A549 (cell line): ENCODE results near the gene ABCC4. TPM values are rescaled to one million over a fixed set of nuclear protein-coding genes. Genes with fewer than 3 reads are reported as not detected.
"Not testable (repeated sequence)": the region's sequence is repeated elsewhere in the genome, so short reads cannot be mapped to it uniquely, and the experiment has no call there.

Source experiments
- ATAC-seq, 2 experiments: fragments of 200-7000 bp in 1 of 2; fragments of >200 bp in 1 of 2; cut with Nextera tagmentation in 1 of 2; cut with Tn5 transposase in 1 of 2; 3 replicates each; pipeline versions ENCODE4 v1.8.0 to v1.9.1; 2018 to 2020; ENCODE audit warnings: mild to moderate bottlenecking in 1 of 2, moderate library complexity in 1 of 2
- CTCF ChIA-PET: fragments of 300-600 bp; sonication (Branson Sonifier 250); formaldehyde crosslinking; extraction: SDS; loops from one replicate; lab custom pipeline; 2021; ENCODE audit warnings: antibody characterized with exemption, inconsistent platforms; lab: Yijun Ruan, JAX
- POLR2A ChIA-PET: fragments of 350-600 bp; formaldehyde crosslinking; extraction: SDS; loops from one replicate; lab custom pipeline; 2021; ENCODE audit warnings: antibody characterized with exemption, inconsistent platforms; lab: Yijun Ruan, JAX
- DNase-seq, 2 experiments: peaks; one replicate each; pipeline versions ENCODE4 v3.0.0 to v3.0.0-alpha.2; 2011 to 2016; ENCODE audit warnings: low read depth in 1 of 2, low spot score in 1 of 2
- FAIRE-seq: peaks from 2 replicates; lab custom pipeline; 2011; peaks lifted over from hg19 to GRCh38; lab: Jason Lieb, UNC
- H3K27ac ChIP-seq, 2 experiments: fragments of >200 bp; sonication (Bioruptor Twin); formaldehyde crosslinking; 3 replicates each; pipeline ENCODE4 v1.5.1; 2016 to 2017
- H3K4me1 ChIP-seq: fragments of >200 bp; sonication (Bioruptor Twin); formaldehyde crosslinking; 3 replicates; pipeline ENCODE4 v1.6.1; 2016
- H3K4me2 ChIP-seq: fragments of >200 bp; sonication (Bioruptor Twin); formaldehyde crosslinking; 3 replicates; pipeline ENCODE4 v1.6.1; 2016
- H3K4me3 ChIP-seq: fragments of >200 bp; sonication (Bioruptor Twin); formaldehyde crosslinking; 3 replicates; pipeline ENCODE4 v1.5.1; 2016
- H3K9me3 ChIP-seq: fragments of >200 bp; sonication (Bioruptor Twin); formaldehyde crosslinking; 3 replicates; pipeline ENCODE4 v1.6.1; 2016
- CBX2 ChIP-seq: fragments of 200-600 bp; sonication (generic); IDR thresholded peaks from 2 replicates; pipeline ENCODE4 v1.6.1; 2016; ENCODE audit warnings: low read depth, mild to moderate bottlenecking, borderline replicate concordance
- CHD4 ChIP-seq: fragments of 200-600 bp; sonication (generic); IDR thresholded peaks from 2 replicates; pipeline ENCODE4 v1.6.1; 2016; ENCODE audit warnings: antibody characterized with exemption, mild to moderate bottlenecking, borderline replicate concordance
- EP300 ChIP-seq, 2 experiments: fragments of >200 bp; sonication (Bioruptor Twin); formaldehyde crosslinking; IDR thresholded peaks; 2 replicates in 1 of 2; 3 replicates in 1 of 2; pipeline ENCODE4 v1.6.1; 2016 to 2017
- ESRRA ChIP-seq: fragments of 150-350 bp; IDR thresholded peaks from 2 replicates; pipeline ENCODE4 v1.6.1; 2014; ENCODE audit warnings: mild to moderate bottlenecking, low read length, borderline replicate concordance
- FOSB ChIP-seq: fragments of 250-450 bp; sonication (Bioruptor Pico); IDR thresholded peaks from 2 replicates; pipeline ENCODE4 v1.5.0; 2020; ENCODE audit warnings: mild to moderate bottlenecking, moderate library complexity
- FOSL2 ChIP-seq, 2 experiments: fragments of 450-650 bp in 1 of 2; fragments of >200 bp in 1 of 2; sonication (Bioruptor Twin) in 1 of 2; formaldehyde crosslinking; IDR thresholded peaks; 2 replicates each; pipeline versions ENCODE4 v1.5.0 to v1.6.1; 2016 to 2020; ENCODE audit warnings: mild to moderate bottlenecking in 1 of 2, moderate library complexity in 1 of 2
- HOXB13 ChIP-seq: fragments of 250-450 bp; sonication (Bioruptor Pico); IDR thresholded peaks from 2 replicates; pipeline ENCODE4 v1.5.0; 2020; ENCODE audit warnings: low read depth, mild to moderate bottlenecking, moderate library complexity
- JUNB ChIP-seq: fragments of >200 bp; sonication (Bioruptor Twin); formaldehyde crosslinking; IDR thresholded peaks from 2 replicates; pipeline ENCODE4 v1.6.1; 2016
- KDM1A ChIP-seq: fragments of 200-600 bp; sonication (generic); IDR thresholded peaks from 2 replicates; pipeline ENCODE4 v1.6.1; 2016; ENCODE audit warnings: low read depth, mild to moderate bottlenecking
- PHF8 ChIP-seq: fragments of 200-600 bp; sonication (generic); IDR thresholded peaks from 2 replicates; pipeline ENCODE4 v1.6.1; 2016; ENCODE audit warnings: low read depth, mild to moderate bottlenecking, antibody characterized with exemption, moderate library complexity, borderline replicate concordance
- POLR2A ChIP-seq: IDR thresholded peaks from 2 replicates; pipeline ENCODE4 v1.6.1; 2012; ENCODE audit warnings: mild to moderate bottlenecking, low read length
- RARB ChIP-seq: fragments of 250-450 bp; sonication (Bioruptor Pico); IDR thresholded peaks from 2 replicates; pipeline ENCODE4 v1.8.0; 2021; ENCODE audit warnings: mild to moderate bottlenecking, moderate library complexity
- SMC3 ChIP-seq: fragments of >200 bp; sonication (Bioruptor Twin); formaldehyde crosslinking; IDR thresholded peaks from 3 replicates; pipeline ENCODE4 v1.6.1; 2018; ENCODE audit warnings: inconsistent platforms
- TFCP2L1 ChIP-seq: fragments of 250-450 bp; sonication (Bioruptor Pico); IDR thresholded peaks from 2 replicates; pipeline ENCODE4 v1.5.0; 2021; ENCODE audit warnings: mild to moderate bottlenecking
- ZC3H11A ChIP-seq: fragments of 450-650 bp; IDR thresholded peaks from 2 replicates; pipeline ENCODE4 v1.6.1; 2014; ENCODE audit warnings: antibody characterized with exemption, mild to moderate bottlenecking
- WGBS: methylation state at CpG from one replicate; pipeline ENCODE4 v1.1.6; 2017; ENCODE audit errors: missing lambda C conversion rate; 5-methylcytosine and 5-hydroxymethylcytosine counted together
- polyA plus RNA-seq, 4 experiments: library from polyadenylated mRNA; depleted of rRNA in 3 of 4; stranded (reverse); fragments of >200 nt; fragmentation: RNase III in 1 of 4; extraction: RNeasy Plus Mini Kit Qiagen cat#74134 plus additional on column Dnase treatment in 1 of 4; gene quantifications; 2 replicates in 3 of 4; 3 replicates in 1 of 4; pipeline ENCODE4 v1.2.3, GENCODE V29; 2011 to 2017
- TF ChIP-seq, protein P1 (sequence below): IDR thresholded peaks from 2 replicates; pipeline ENCODE4 v1.6.1; 2012
- TF ChIP-seq, protein P2 (sequence below): IDR thresholded peaks from 2 replicates; pipeline ENCODE4 v1.6.1; 2012; ENCODE audit warnings: low read depth, borderline replicate concordance
- TF ChIP-seq, protein P3 (sequence below): fragments of >200 bp; sonication (Bioruptor Twin); formaldehyde crosslinking; IDR thresholded peaks from 2 replicates; pipeline ENCODE4 v1.6.1; 2016
- TF ChIP-seq, protein P4 (sequence below): fragments of 250-450 bp; sonication (Bioruptor Pico); IDR thresholded peaks from 2 replicates; pipeline ENCODE4 v1.5.0; 2021; ENCODE audit warnings: mild to moderate bottlenecking, moderate library complexity, borderline replicate concordance

ABCC4 gene
- polyA plus RNA-seq, 2 of the 4 experiments (the other 2 are of a cell fraction): 23.5 to 56.2 TPM

DNA sequence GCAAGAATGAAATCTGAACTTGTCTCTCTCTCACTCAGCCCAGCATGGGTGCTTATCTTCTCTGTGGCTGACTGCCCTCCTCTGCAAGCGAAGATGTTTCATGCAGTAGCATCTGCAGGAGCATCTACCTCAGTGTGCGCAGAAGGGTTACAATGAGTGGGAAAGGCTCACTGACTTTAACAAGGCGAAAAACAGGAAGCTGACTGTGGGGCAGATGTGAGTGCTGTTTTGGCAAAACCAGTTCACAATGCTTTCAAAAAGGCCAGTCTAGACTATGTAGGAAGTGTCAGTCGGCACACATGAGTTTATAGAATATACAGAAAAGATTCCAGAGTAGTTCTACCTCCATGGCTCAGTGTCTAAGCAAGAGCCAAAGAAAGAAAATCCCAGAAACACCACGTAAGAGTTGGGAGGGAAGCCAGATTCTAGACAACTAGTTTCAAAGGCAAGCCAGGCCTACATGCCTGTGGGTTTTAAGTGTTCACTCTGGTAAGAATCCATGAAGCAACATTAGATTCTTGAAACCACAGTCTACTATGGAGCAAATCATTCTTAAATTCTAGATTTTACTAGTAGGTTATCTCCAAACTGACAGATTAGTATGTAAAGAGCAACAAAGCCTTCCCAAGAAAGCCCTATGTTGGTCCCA, 124.5 kb downstream of the ABCC4 start:
- H3K4me3 ChIP-seq: no peak overlapping the region
- DNase-seq (no peak), ATAC-seq (no peak), FAIRE-seq (no peak)
- CTCF ChIA-PET: no interaction called here
- peaks cover 15% of the 10 kb centered on the region for H3K4me1 ChIP-seq
- no peaks in the 10 kb centered on the region for H3K9me3 ChIP-seq
- POLR2A ChIA-PET: no interaction called here
- H3K4me2 ChIP-seq: no peak overlapping the region
- TF ChIP-seq HOXB13 (CRISPR knock-in tag) (no peak), KDM1A (no peak), FOSB (CRISPR knock-in tag) (no peak), CHD4 (no peak), ESRRA (no peak)
- TF ChIP-seq, protein P1, sequence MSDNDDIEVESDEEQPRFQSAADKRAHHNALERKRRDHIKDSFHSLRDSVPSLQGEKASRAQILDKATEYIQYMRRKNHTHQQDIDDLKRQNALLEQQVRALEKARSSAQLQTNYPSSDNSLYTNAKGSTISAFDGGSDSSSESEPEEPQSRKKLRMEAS: no peak
- TF ChIP-seq, protein P2, sequence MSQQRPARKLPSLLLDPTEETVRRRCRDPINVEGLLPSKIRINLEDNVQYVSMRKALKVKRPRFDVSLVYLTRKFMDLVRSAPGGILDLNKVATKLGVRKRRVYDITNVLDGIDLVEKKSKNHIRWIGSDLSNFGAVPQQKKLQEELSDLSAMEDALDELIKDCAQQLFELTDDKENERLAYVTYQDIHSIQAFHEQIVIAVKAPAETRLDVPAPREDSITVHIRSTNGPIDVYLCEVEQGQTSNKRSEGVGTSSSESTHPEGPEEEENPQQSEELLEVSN: no peak
- WGBS: 91% methylated on average over 5 of the region's 5 CpGs
- no peak overlapping the region for H3K27ac ChIP-seq

DNA sequence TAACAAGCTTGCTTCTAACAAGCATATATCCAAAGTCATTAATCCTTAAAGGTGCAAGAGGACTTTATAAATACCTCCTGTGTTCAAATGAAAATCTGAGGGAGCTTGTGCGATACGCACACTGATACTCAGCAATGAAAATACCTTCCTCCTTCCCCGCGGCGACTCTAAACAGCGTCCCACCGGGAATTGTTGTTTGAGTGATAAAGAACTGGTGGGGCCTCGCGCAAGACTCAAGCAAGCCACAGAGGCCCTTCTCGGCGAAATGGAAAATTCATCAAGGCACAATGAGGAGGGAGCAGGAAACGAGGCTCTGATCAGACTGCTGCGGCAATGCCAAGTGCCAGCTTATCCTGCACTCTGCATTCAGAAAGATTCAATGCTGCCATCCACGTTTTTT, 126.7 kb downstream of the ABCC4 start:
- POLR2A ChIA-PET: no interaction called here
- Histone ChIP-seq H3K27ac (no peak overlapping the region), H3K4me3 (no peak overlapping the region), H3K4me2 (no peak overlapping the region), H3K9me3 (no peaks in the 10 kb centered on the region), H3K4me1 (no peaks in the 10 kb centered on the region)
- 94% methylated on average over 14 of the region's 14 CpGs for WGBS
- DNase-seq: no peak
- CTCF ChIA-PET: interaction anchor here (1.2 to 1.8 kb wide), 2 partner anchors 15 to 230 kb away, joined by 4 to 6 read pairs; no protein-coding TSS in a partner anchor
- TF ChIP-seq SMC3: no peak
- TF ChIP-seq, protein P3, sequence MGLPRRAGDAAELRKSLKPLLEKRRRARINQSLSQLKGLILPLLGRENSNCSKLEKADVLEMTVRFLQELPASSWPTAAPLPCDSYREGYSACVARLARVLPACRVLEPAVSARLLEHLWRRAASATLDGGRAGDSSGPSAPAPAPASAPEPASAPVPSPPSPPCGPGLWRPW: no peak
- no peak for FAIRE-seq
- no peak for ATAC-seq

DNA sequence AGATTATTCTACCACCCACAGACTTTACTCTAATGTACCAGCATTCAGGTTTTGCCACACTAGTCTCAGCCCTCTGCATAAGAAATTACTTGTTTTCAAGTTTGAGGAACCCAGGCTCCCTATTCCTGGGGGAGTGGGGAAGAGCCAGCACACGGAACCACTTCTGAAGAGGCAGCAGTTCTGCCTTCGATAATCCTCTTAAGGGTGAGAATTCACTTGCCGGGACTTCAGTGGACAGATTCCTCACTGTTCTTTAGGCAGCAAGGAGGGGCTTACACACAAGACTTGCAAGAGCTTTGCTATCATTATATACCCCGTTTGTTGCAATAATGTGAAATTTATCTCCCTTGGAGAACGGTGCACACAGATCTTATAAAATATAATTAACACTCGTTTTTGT, 133.1 kb downstream of the ABCC4 start:
- ATAC-seq (no peak), FAIRE-seq (no peak), DNase-seq (no peak)
- TF ChIP-seq PHF8 (no peak), JUNB (no peak), FOSL2 (IDR thresholded peaks at IDR 0.05) (no peak), FOSL2 (CRISPR knock-in tag; IDR thresholded peaks at IDR 0.05) (no peak), RARB (CRISPR knock-in tag) (no peak), CBX2 (no peak), EP300 (IDR thresholded peaks at IDR 0.05) (no peak), TFCP2L1 (CRISPR knock-in tag) (no peak), POLR2A (no peak)
- TF ChIP-seq, protein P4, sequence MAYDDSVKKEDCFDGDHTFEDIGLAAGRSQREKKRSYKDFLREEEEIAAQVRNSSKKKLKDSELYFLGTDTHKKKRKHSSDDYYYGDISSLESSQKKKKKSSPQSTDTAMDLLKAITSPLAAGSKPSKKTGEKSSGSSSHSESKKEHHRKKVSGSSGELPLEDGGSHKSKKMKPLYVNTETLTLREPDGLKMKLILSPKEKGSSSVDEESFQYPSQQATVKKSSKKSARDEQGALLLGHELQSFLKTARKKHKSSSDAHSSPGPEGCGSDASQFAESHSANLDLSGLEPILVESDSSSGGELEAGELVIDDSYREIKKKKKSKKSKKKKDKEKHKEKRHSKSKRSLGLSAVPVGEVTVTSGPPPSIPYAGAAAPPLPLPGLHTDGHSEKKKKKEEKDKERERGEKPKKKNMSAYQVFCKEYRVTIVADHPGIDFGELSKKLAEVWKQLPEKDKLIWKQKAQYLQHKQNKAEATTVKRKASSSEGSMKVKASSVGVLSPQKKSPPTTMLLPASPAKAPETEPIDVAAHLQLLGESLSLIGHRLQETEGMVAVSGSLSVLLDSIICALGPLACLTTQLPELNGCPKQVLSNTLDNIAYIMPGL (CRISPR knock-in tag): no peak
- CTCF ChIA-PET: interaction anchor here (2.0 kb wide), 1 partner anchor 12 kb away, joined by 9 read pairs; no protein-coding TSS in a partner anchor
- no peaks in the 10 kb centered on the region for H3K9me3 ChIP-seq
- H3K4me3 ChIP-seq: no peak overlapping the region
- no peaks in the 10 kb centered on the region; the same call in 2 of the 3 replicates for H3K4me1 ChIP-seq
- H3K4me2 ChIP-seq: no peak overlapping the region
- POLR2A ChIA-PET: no interaction called here
- H3K27ac ChIP-seq: no peak overlapping the region
- 94% methylated on average over 6 of the region's 6 CpGs for WGBS

DNA sequence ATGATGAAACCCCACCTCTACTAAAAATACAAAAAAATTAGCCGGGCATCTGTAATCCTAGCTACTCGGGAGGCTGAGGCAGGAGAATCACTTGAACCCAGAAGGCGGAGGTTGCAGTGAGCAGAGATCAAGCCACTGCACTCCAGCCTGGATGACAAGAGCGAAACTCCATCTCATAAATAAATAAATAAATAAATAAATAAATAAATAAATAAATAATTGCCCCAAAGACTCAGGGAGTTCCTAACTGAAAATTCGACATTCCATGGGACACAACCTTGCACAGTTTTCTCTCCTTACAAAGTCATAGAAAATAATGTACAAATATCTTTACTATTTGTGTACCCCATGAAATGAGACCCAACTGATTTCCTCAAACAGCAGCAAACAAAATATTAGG, 134.2 kb downstream of the ABCC4 start:
- WGBS: 97% methylated on average over 5 of the region's 5 CpGs
- H3K9me3 ChIP-seq, CTCF ChIA-PET, DNase-seq, FAIRE-seq, POLR2A ChIA-PET, ATAC-seq, H3K4me1 ChIP-seq, H3K27ac ChIP-seq, H3K4me3 ChIP-seq, H3K4me2 ChIP-seq: not testable (repeated sequence)
- peak; percentile 89 for TF ChIP-seq ZC3H11A
